NT2/D1 (cell line): ENCODE measurements around the gene RGS16.
A peak's percentile ranks its signal among the peaks of the same experiment; 100 is the strongest.

ENCODE experiments used
- DNase-seq: peaks from one replicate; pipeline ENCODE4 v3.0.0-alpha.2; 2011; ENCODE audit warnings: low read depth, low spot score
- H3K27me3 ChIP-seq: 2 replicates; pipeline ENCODE4 v1.6.0; 2011; ENCODE audit warnings: mild to moderate bottlenecking; ENCODE audit not compliant: insufficient read length, insufficient read depth
- H3K36me3 ChIP-seq: 2 replicates; pipeline ENCODE4 v1.6.1; 2011; ENCODE audit warnings: mild to moderate bottlenecking, low read length, mixed read lengths; ENCODE audit not compliant: insufficient read depth, insufficient read length
- H3K4me1 ChIP-seq: 2 replicates; pipeline ENCODE4 v1.5.1; 2011; ENCODE audit not compliant: insufficient read depth, insufficient read length
- H3K4me3 ChIP-seq: 2 replicates; pipeline ENCODE4 v1.5.1; 2011; ENCODE audit warnings: low read depth; ENCODE audit not compliant: insufficient read length
- H3K9ac ChIP-seq: 2 replicates; pipeline ENCODE4 v1.6.0; 2011; ENCODE audit warnings: low read depth; ENCODE audit not compliant: insufficient read length
- H3K9me3 ChIP-seq: 2 replicates; pipeline ENCODE4 v1.5.1; 2011; ENCODE audit warnings: mild to moderate bottlenecking, low read length; ENCODE audit not compliant: insufficient read depth
- SUZ12 ChIP-seq: IDR thresholded peaks from 2 replicates; pipeline ENCODE4 v1.6.1; 2011; ENCODE audit not compliant: insufficient read length, insufficient read depth; ENCODE audit errors: extremely low read depth
- YY1 ChIP-seq: IDR thresholded peaks from 2 replicates; pipeline ENCODE4 v1.6.1; 2011; ENCODE audit not compliant: insufficient read length, insufficient read depth
- ZNF274 ChIP-seq: IDR thresholded peaks from 2 replicates; pipeline ENCODE4 v1.6.1; 2011; ENCODE audit warnings: mild to moderate bottlenecking, low read depth, low read length

Gene RGS16

DNA sequence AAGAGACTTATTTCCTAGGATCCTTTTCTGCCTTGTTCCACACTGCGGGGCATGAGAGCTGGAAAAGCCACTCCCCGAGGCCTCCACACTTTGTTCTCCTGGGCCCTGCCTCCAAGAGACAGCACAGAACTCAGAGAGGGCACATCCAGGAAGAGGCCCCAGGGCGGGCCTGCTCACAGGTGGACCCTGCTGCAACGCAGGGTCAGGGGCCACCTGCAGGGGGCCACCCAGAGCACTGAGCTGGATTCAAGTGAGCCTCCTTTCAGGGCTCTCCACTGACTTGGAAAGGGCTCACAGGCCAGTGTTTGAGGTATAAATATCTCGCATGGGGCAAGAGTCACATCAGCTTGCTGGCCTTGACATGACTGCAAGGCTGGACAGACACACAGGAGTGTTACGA is 4.8 kb downstream of the RGS16 start:
- Histone ChIP-seq H3K9me3 (no peaks in the 10 kb centered on the region), H3K9ac (no peak overlapping the region), H3K27me3 (peaks cover 9% of the 10 kb centered on the region), H3K4me3 (no peak overlapping the region), H3K4me1 (peaks cover 8% of the 10 kb centered on the region), H3K36me3 (peaks cover 42% of the 10 kb centered on the region)
- no peak for TF ChIP-seq YY1
- TF ChIP-seq SUZ12 = no peak
- TF ChIP-seq ZNF274 = no peak
- DNase-seq = peak; percentile 47

- peaks cover 8% of the 10 kb centered on the region for H3K4me1 ChIP-seq
- H3K9me3 ChIP-seq = no peaks in the 10 kb centered on the region
- H3K9ac ChIP-seq = peak overlapping the region; percentile 14
- DNase-seq = no peak
- H3K27me3 ChIP-seq = peaks cover 6% of the 10 kb centered on the region
- peaks cover 42% of the 10 kb centered on the region for H3K36me3 ChIP-seq
- TF ChIP-seq YY1 (no peak), SUZ12 (no peak), ZNF274 (no peak)
- no peak overlapping the region for H3K4me3 ChIP-seq
Observed at GRCh38 chr1:182598296-182598695, 5.9 kb downstream of the RGS16 start.

- Histone ChIP-seq H3K27me3 (no peaks in the 10 kb centered on the region), H3K36me3 (peaks cover 31% of the 10 kb centered on the region), H3K9ac (no peak overlapping the region), H3K4me1 (peaks cover 8% of the 10 kb centered on the region), H3K9me3 (no peaks in the 10 kb centered on the region), H3K4me3 (no peak overlapping the region)
- DNase-seq = no peak
- TF ChIP-seq YY1 = no peak
- no peak for TF ChIP-seq ZNF274
- no peak for TF ChIP-seq SUZ12
Observed at GRCh38 chr1:182596934-182597333, 7.3 kb downstream of the RGS16 start.

- Histone ChIP-seq H3K9ac (no peak overlapping the region), H3K27me3 (no peaks in the 10 kb centered on the region), H3K4me3 (no peak overlapping the region), H3K9me3 (no peaks in the 10 kb centered on the region), H3K4me1 (peaks cover 3% of the 10 kb centered on the region), H3K36me3 (peaks cover 20% of the 10 kb centered on the region)
- no peak for TF ChIP-seq ZNF274
- no peak for TF ChIP-seq SUZ12
- no peak for TF ChIP-seq YY1
- peak; percentile 72 for DNase-seq
Observed at GRCh38 chr1:182595641-182596240, 8.4 kb downstream of the RGS16 start.

DNA sequence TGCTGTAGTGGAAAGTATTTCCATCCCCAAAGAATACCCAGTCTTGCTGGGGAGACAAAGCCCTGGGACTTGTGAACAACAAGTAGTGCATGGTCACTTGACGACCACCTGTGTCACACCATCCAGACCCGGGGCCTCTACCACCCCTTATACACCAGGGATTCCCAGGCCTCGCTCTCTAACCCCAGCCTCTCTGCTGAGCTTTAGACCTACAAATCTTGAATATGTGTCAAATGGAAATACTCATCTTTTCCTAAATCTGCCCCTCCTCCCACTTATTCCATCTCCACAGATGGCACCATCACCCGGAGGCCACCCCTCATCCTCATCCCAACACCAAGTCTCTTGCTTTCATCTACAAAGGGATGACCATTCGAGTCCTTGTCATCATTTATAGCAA is 14.3 kb downstream of the RGS16 start:
- H3K4me3 ChIP-seq = no peak overlapping the region
- no peaks in the 10 kb centered on the region for H3K9me3 ChIP-seq
- peaks cover 4% of the 10 kb centered on the region for H3K4me1 ChIP-seq
- TF ChIP-seq YY1 = no peak
- TF ChIP-seq ZNF274 = no peak
- TF ChIP-seq SUZ12 = no peak
- no peaks in the 10 kb centered on the region for H3K27me3 ChIP-seq
- H3K9ac ChIP-seq = no peak overlapping the region
- no peak for DNase-seq
- no peaks in the 10 kb centered on the region for H3K36me3 ChIP-seq

DNA sequence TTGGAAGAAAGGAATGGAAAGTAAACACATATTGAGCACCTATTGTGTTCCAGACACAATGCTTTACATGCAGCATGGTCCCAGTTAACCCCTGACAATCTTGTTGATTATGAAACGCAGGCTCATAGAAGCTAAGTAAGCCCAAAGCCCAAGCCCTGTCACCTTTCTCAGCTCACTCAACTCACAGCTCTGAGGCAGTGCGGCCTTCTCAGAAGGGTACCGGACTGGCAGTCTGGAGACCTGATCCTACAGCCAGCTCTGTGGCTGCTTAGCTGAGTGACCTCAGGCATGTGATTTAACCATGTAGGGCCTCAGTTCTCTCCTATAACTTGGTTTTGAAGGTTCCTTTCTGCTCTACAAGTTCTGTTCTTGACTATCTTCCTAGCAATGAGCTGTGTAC is 14.7 kb downstream of the RGS16 start:
- Histone ChIP-seq H3K4me3 (no peak overlapping the region), H3K9ac (no peak overlapping the region)

DNA sequence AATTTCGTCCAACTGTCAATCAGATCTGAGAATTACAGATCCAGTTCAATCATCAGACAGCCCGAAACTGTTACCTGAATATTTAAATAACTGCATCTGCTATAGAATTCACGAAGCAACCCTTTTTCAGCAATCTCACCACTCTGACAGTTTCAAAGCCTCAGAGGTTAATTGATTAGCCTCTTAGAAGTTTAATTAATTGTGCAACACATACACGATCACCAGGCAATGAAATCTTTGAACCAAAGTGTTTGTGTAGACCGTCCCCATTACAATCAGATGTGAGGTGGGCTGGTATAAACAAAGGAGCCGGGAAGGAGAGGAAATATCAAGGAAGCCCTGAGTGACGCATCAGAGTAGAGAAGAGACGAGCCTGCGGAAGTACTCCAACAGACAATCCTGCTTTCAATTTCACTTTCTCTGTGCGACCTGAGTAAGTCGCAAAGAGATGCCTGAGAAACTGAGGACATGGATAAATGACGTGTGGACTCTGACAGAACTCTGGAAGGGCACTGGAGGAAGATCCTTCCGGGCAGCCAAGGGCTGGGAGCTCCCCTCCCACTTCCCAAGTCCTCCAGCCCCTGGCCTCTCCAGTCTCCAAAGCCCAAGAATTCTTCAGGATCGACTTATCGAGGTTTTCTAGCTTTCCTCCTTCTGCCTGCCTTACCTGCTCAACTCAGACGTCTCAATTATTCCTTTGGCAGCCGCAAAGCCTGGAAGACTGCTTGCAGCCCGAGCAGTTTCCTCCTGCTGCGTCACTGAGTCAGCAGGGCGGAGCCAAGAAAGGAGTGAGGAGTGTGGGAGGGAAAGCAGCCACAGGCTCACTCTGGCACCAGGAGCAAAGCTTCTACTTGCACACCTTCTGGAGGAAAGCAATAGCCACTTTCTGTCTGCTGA is 15.4 kb downstream of the RGS16 start, which contains the start of gene RNASEL:
Gene RNASEL, minus strand, starts transcription at position 757 of the 897 bp plus-strand sequence. CDS start 2,450 bp downstream, outside the sequence.
- Histone ChIP-seq H3K4me1 (peaks cover 4% of the 10 kb centered on the region), H3K9me3 (no peaks in the 10 kb centered on the region), H3K4me3 (peak within 1 kb of the TSS; percentile 52), H3K9ac (peak within 1 kb of the TSS; percentile 65), H3K36me3 (no peaks in the 10 kb centered on the region), H3K27me3 (no peaks in the 10 kb centered on the region)
- DNase-seq = peak; percentile 63
- TF ChIP-seq ZNF274 (no peak), YY1 (no peak), SUZ12 (no peak)

More for the DNA sequence above, 14.7 kb downstream of the RGS16 start:
- no peaks in the 10 kb centered on the region for H3K9me3 ChIP-seq
- no peak for DNase-seq
- no peaks in the 10 kb centered on the region for H3K36me3 ChIP-seq
- TF ChIP-seq YY1 = no peak
- TF ChIP-seq ZNF274 = no peak
- TF ChIP-seq SUZ12 = no peak
- H3K27me3 ChIP-seq = no peaks in the 10 kb centered on the region
- H3K4me1 ChIP-seq = peaks cover 4% of the 10 kb centered on the region
